Adrenal gland (tissue), 5 donors: Measurements from ENCODE around the gene HMOX2.

Experiments
- POLR2A ChIP-seq, 2 donors: fragments of 450-650 bp; IDR thresholded peaks; one replicate each; pipeline ENCODE4 v1.6.1; 2017; ENCODE audit warnings: antibody characterized with exemption in 2 of 2, mild to moderate bottlenecking in 2 of 2, moderate library complexity in 1 of 2
- TF ChIP-seq, protein P1 (sequence below), 6 experiments: fragments of 450-650 bp in 4 of 6; fragments of 200-600 bp in 2 of 6; sonication (generic) in 1 of 6; IDR thresholded peaks; 1 replicate in 5 of 6; 2 replicates in 1 of 6; pipeline versions ENCODE4 v1.5.1 to v1.8.0; 2016 to 2021; ENCODE audit warnings: antibody characterized with exemption in 6 of 6, mild to moderate bottlenecking in 2 of 6, moderate library complexity in 1 of 6
- donor health status: DM: no; HTN: no; CAD: no.

GRCh38 chr16:4437366-4437765 is 38.8 kb upstream of the HMOX2 start:
- TF ChIP-seq, protein P1, sequence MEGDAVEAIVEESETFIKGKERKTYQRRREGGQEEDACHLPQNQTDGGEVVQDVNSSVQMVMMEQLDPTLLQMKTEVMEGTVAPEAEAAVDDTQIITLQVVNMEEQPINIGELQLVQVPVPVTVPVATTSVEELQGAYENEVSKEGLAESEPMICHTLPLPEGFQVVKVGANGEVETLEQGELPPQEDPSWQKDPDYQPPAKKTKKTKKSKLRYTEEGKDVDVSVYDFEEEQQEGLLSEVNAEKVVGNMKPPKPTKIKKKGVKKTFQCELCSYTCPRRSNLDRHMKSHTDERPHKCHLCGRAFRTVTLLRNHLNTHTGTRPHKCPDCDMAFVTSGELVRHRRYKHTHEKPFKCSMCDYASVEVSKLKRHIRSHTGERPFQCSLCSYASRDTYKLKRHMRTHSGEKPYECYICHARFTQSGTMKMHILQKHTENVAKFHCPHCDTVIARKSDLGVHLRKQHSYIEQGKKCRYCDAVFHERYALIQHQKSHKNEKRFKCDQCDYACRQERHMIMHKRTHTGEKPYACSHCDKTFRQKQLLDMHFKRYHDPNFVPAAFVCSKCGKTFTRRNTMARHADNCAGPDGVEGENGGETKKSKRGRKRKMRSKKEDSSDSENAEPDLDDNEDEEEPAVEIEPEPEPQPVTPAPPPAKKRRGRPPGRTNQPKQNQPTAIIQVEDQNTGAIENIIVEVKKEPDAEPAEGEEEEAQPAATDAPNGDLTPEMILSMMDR (IDR thresholded peaks at IDR 0.05), result no peak
- no peak for TF ChIP-seq POLR2A (IDR thresholded peaks at IDR 0.05)
